Parathyroid adenoma (tissue), 2 donors: ENCODE measurements around the gene CPNE4.
A peak's percentile ranks its signal among the peaks of the same experiment; 100 is the strongest.

Experiments used
- H2AFZ ChIP-seq: fragments of 300-600 bp; sonication (generic); one replicate; pipeline ENCODE4 v1.7.0; 2017; ENCODE audit warnings: antibody characterized with exemption, mild to moderate bottlenecking
- H3K27ac ChIP-seq: fragments of 300-600 bp; sonication (generic); one replicate; pipeline ENCODE4 v1.7.0; 2017
- H3K27me3 ChIP-seq: fragments of 300-600 bp; sonication (generic); one replicate; pipeline ENCODE4 v1.7.0; 2017; ENCODE audit warnings: low read length; ENCODE audit not compliant: control insufficient read depth, insufficient read depth
- H3K36me3 ChIP-seq: fragments of 300-600 bp; sonication (generic); one replicate; pipeline ENCODE4 v1.7.0; 2017; ENCODE audit warnings: low read length; ENCODE audit not compliant: control insufficient read depth, insufficient read depth
- H3K4me1 ChIP-seq: fragments of 300-600 bp; sonication (generic); one replicate; pipeline ENCODE4 v1.7.0; 2017; ENCODE audit warnings: control low read depth
- H3K4me2 ChIP-seq: fragments of 300-600 bp; sonication (generic); one replicate; pipeline ENCODE4 v1.7.0; 2017; ENCODE audit warnings: low read length
- H3K4me3 ChIP-seq: fragments of 300-600 bp; sonication (generic); one replicate; pipeline ENCODE4 v1.7.0; 2017; ENCODE audit warnings: low read depth, low read length
- H3K79me2 ChIP-seq: fragments of 300-600 bp; sonication (generic); one replicate; pipeline ENCODE4 v1.7.0; 2017; ENCODE audit warnings: control low read depth
- H3K9ac ChIP-seq: fragments of 300-600 bp; sonication (generic); one replicate; pipeline ENCODE4 v1.7.0; 2017; ENCODE audit warnings: mild to moderate bottlenecking
- H3K9me3 ChIP-seq: fragments of 300-600 bp; sonication (generic); one replicate; pipeline ENCODE4 v1.7.0; 2017; ENCODE audit warnings: low read length; ENCODE audit not compliant: control insufficient read depth
- CTCF ChIP-seq: fragments of 300-600 bp; sonication (generic); IDR thresholded peaks from one replicate; pipeline ENCODE4 v1.7.0; 2017; ENCODE audit warnings: antibody characterized with exemption, mild to moderate bottlenecking
- donor health status: primary hyperparathyroidism.

The CPNE4 gene

GRCh38 chr3:131543714-131544113 lies 491.1 kb downstream of the CPNE4 start:
- no peak overlapping the region for H3K4me3 ChIP-seq
- no peak overlapping the region for H3K27ac ChIP-seq
- no peaks in the 10 kb centered on the region for H3K79me2 ChIP-seq
- no peaks in the 10 kb centered on the region for H3K9me3 ChIP-seq
- H3K27me3 ChIP-seq = no peaks in the 10 kb centered on the region
- H2AFZ ChIP-seq = peak overlapping the region; percentile 10
- H3K4me1 ChIP-seq = no peaks in the 10 kb centered on the region
- H3K9ac ChIP-seq = no peak overlapping the region
- no peak for TF ChIP-seq CTCF
- no peak overlapping the region for H3K4me2 ChIP-seq
- no peaks in the 10 kb centered on the region for H3K36me3 ChIP-seq

GRCh38 chr3:131541288-131541687 lies 493.5 kb downstream of the CPNE4 start:
- Histone ChIP-seq H3K4me2 (no peak overlapping the region), H3K79me2 (no peaks in the 10 kb centered on the region), H3K9ac (no peak overlapping the region), H2AFZ (no peak overlapping the region), H3K27ac (no peak overlapping the region), H3K4me1 (no peaks in the 10 kb centered on the region), H3K9me3 (no peaks in the 10 kb centered on the region), H3K27me3 (no peaks in the 10 kb centered on the region), H3K4me3 (no peak overlapping the region), H3K36me3 (no peaks in the 10 kb centered on the region)
- TF ChIP-seq CTCF = no peak

- Histone ChIP-seq H3K4me2 (no peak overlapping the region), H3K4me3 (no peak overlapping the region), H3K27me3 (no peaks in the 10 kb centered on the region), H3K79me2 (no peaks in the 10 kb centered on the region), H3K36me3 (no peaks in the 10 kb centered on the region), H3K27ac (no peak overlapping the region), H3K4me1 (no peaks in the 10 kb centered on the region), H3K9ac (no peak overlapping the region), H3K9me3 (no peaks in the 10 kb centered on the region), H2AFZ (no peak overlapping the region)
- TF ChIP-seq CTCF = no peak
These were observed 494.0 kb downstream of the CPNE4 start for GRCh38 chr3:131540821-131541220.

- TF ChIP-seq CTCF = no peak
- H3K36me3 ChIP-seq = no peaks in the 10 kb centered on the region
- H3K79me2 ChIP-seq = no peaks in the 10 kb centered on the region
- no peak overlapping the region for H2AFZ ChIP-seq
- no peaks in the 10 kb centered on the region for H3K9me3 ChIP-seq
- no peak overlapping the region for H3K4me3 ChIP-seq
- no peaks in the 10 kb centered on the region for H3K4me1 ChIP-seq
- no peaks in the 10 kb centered on the region for H3K27me3 ChIP-seq
- H3K27ac ChIP-seq = no peak overlapping the region
- no peak overlapping the region for H3K4me2 ChIP-seq
- H3K9ac ChIP-seq = no peak overlapping the region
These were observed 494.7 kb downstream of the CPNE4 start for GRCh38 chr3:131540143-131540542.

GRCh38 chr3:131538968-131539367 lies 495.8 kb downstream of the CPNE4 start:
- H3K4me1 ChIP-seq = no peaks in the 10 kb centered on the region
- no peak for TF ChIP-seq CTCF
- no peaks in the 10 kb centered on the region for H3K27me3 ChIP-seq
- H3K36me3 ChIP-seq = no peaks in the 10 kb centered on the region
- no peak overlapping the region for H3K4me3 ChIP-seq
- H3K4me2 ChIP-seq = no peak overlapping the region
- no peak overlapping the region for H2AFZ ChIP-seq
- no peak overlapping the region for H3K9ac ChIP-seq
- no peaks in the 10 kb centered on the region for H3K79me2 ChIP-seq
- no peak overlapping the region for H3K27ac ChIP-seq
- no peaks in the 10 kb centered on the region for H3K9me3 ChIP-seq
